H1 (cell line): ENCODE results near the gene BCAP31. TPM values are rescaled to one million over a fixed set of nuclear protein-coding genes. Genes with fewer than 3 reads are reported as not detected.

Experiments
- CTCF ChIA-PET: fragments of 300-600 bp; sonication (Branson Sonifier 250); formaldehyde crosslinking; loops from one replicate; lab custom pipeline; 2021; ENCODE audit not compliant: partially characterized antibody; lab: Charles Lee
- POLR2A ChIA-PET: fragments of 300-600 bp; sonication (Branson Sonifier 250); formaldehyde crosslinking; loops from one replicate; lab custom pipeline; 2021; ENCODE audit warnings: inconsistent platforms; ENCODE audit not compliant: partially characterized antibody; lab: Charles Lee
- DNase-seq, 2 experiments: peaks; one replicate each; pipeline versions ENCODE4 v3.0.0 to v3.0.0-alpha.2; 2010 to 2022; ENCODE audit warnings: low spot score in 2 of 2, low read depth in 1 of 2, mixed read lengths in 1 of 2
- FAIRE-seq: peaks from 2 replicates; lab custom pipeline; 2011; peaks lifted over from hg19 to GRCh38; lab: Jason Lieb, UNC
- H2AFZ ChIP-seq: 2 replicates; pipeline ENCODE4 v1.8.1; 2012; ENCODE audit warnings: low read length, inconsistent platforms
- H2AK5ac ChIP-seq: 2 replicates; pipeline ENCODE4 v1.6.1; 2013; ENCODE audit warnings: low read depth, low read length
- H2BK120ac ChIP-seq: replicated peaks from 2 replicates; pipeline ENCODE3; 2013; ENCODE audit warnings: low read depth, low read length, inconsistent platforms
- H2BK12ac ChIP-seq: 2 replicates; pipeline ENCODE4 v1.6.1; 2013; ENCODE audit warnings: low read depth, low read length
- H2BK15ac ChIP-seq: 2 replicates; pipeline ENCODE4 v1.6.1; 2013; ENCODE audit warnings: low read length
- H2BK20ac ChIP-seq: 2 replicates; pipeline ENCODE4 v1.6.1; 2013; ENCODE audit warnings: low read length
- H2BK5ac ChIP-seq: 2 replicates; pipeline ENCODE4 v1.6.1; 2013; ENCODE audit warnings: low read depth, low read length
- H3K14ac ChIP-seq: 2 replicates; pipeline ENCODE4 v1.6.1; 2013; ENCODE audit warnings: inconsistent platforms; ENCODE audit not compliant: insufficient read length
- H3K18ac ChIP-seq: 2 replicates; pipeline ENCODE4 v1.6.1; 2013; ENCODE audit warnings: low read length; ENCODE audit errors: extremely low read depth
- H3K23ac ChIP-seq: 2 replicates; pipeline ENCODE4 v1.6.1; 2013; ENCODE audit warnings: inconsistent platforms; ENCODE audit not compliant: insufficient read length
- H3K23me2 ChIP-seq: 2 replicates; pipeline ENCODE4 v1.6.1; 2013; ENCODE audit warnings: low read depth, low read length
- H3K27ac ChIP-seq: 2 replicates; pipeline ENCODE4 v1.6.1; 2011; ENCODE audit warnings: low read depth, low read length, inconsistent platforms
- H3K27me3 ChIP-seq, 4 experiments: replicated peaks in 1 of 4; 1 replicate in 1 of 4; 2 replicates in 3 of 4; pipeline versions ENCODE4 v1.6.1 to v1.8.1; 2011 to 2013; ENCODE audit warnings: low read length in 3 of 4, mild to moderate bottlenecking in 3 of 4, inconsistent platforms in 2 of 4, mixed read lengths in 2 of 4, moderate library complexity in 1 of 4; ENCODE audit not compliant: control insufficient read depth in 3 of 4, insufficient read depth in 3 of 4; ENCODE audit errors: extremely low read depth in 1 of 4
- H3K36me3 ChIP-seq, 4 experiments: 2 replicates each; pipeline versions ENCODE4 v1.6.1 to v1.8.1; 2011 to 2013; ENCODE audit warnings: mild to moderate bottlenecking in 4 of 4, low read length in 3 of 4, moderate library complexity in 2 of 4, control low read depth in 1 of 4, inconsistent platforms in 1 of 4; ENCODE audit not compliant: insufficient read depth in 4 of 4, control insufficient read depth in 2 of 4
- H3K4ac ChIP-seq: replicated peaks from 2 replicates; pipeline ENCODE3; 2013; ENCODE audit warnings: low read length, low read depth, mixed read lengths, inconsistent platforms; ENCODE audit not compliant: insufficient read length
- H3K4me1 ChIP-seq, 4 experiments: replicated peaks in 1 of 4; 1 replicate in 1 of 4; 2 replicates in 3 of 4; pipeline versions ENCODE4 v1.6.1 to v1.8.1; 2011 to 2013; ENCODE audit warnings: low read length in 3 of 4, inconsistent platforms in 2 of 4, mixed read lengths in 1 of 4; ENCODE audit not compliant: insufficient read depth in 4 of 4, control insufficient read depth in 3 of 4
- H3K4me2 ChIP-seq, 2 experiments: 2 replicates each; pipeline versions ENCODE4 v1.6.1 to v1.8.1; 2011 to 2013; ENCODE audit warnings: low read depth in 2 of 2, low read length in 2 of 2, control low read depth in 1 of 2, inconsistent platforms in 1 of 2, mild to moderate bottlenecking in 1 of 2; ENCODE audit not compliant: insufficient read depth in 1 of 2
- H3K4me3 ChIP-seq, 4 experiments: fragments of 200-600, 300-600 bp in 1 of 4; sonication (generic), shearing (Covaris generic), sonication (Bioruptor Twin) in 1 of 4; 2 replicates each; pipeline versions ENCODE4 v1.5.1 to v1.8.1; 2011 to 2016; ENCODE audit warnings: low read length in 4 of 4, low read depth in 3 of 4, control low read depth in 2 of 4, inconsistent platforms in 2 of 4, mild to moderate bottlenecking in 2 of 4, mixed read lengths in 1 of 4, moderate library complexity in 1 of 4; ENCODE audit not compliant: insufficient read depth in 2 of 4; ENCODE audit errors: extremely low read depth in 1 of 4
- H3K56ac ChIP-seq: replicated peaks from 2 replicates; pipeline ENCODE3; 2013; ENCODE audit warnings: low read depth, mild to moderate bottlenecking, mixed read lengths, low read length, inconsistent platforms; ENCODE audit not compliant: insufficient read length
- H3K79me1 ChIP-seq: 2 replicates; pipeline ENCODE4 v1.6.1; 2013; ENCODE audit warnings: low read depth, low read length, control low read depth
- H3K79me2 ChIP-seq, 2 experiments: 2 replicates each; pipeline versions ENCODE4 v1.6.1 to v1.8.1; 2012 to 2013; ENCODE audit warnings: low read length in 2 of 2, mild to moderate bottlenecking in 2 of 2, inconsistent platforms in 1 of 2; ENCODE audit not compliant: insufficient read depth in 2 of 2, control insufficient read depth in 1 of 2
- H3K9ac ChIP-seq, 4 experiments: replicated peaks in 1 of 4; 1 replicate in 1 of 4; 2 replicates in 3 of 4; pipeline versions ENCODE4 v1.6.1 to v1.8.1; 2011 to 2013; ENCODE audit warnings: low read depth in 3 of 4, low read length in 3 of 4, control low read depth in 2 of 4, mild to moderate bottlenecking in 2 of 4, moderate library complexity in 2 of 4, inconsistent platforms in 1 of 4; ENCODE audit errors: extremely low read depth in 1 of 4
- H3K9me3 ChIP-seq, 2 experiments: 2 replicates each; pipeline versions ENCODE4 v1.6.1 to v1.8.1; 2012 to 2013; ENCODE audit warnings: mild to moderate bottlenecking in 2 of 2, moderate library complexity in 2 of 2, control low read depth in 1 of 2, inconsistent platforms in 1 of 2, low read depth in 1 of 2, low read length in 1 of 2, mixed read lengths in 1 of 2; ENCODE audit not compliant: insufficient read depth in 2 of 2
- H4K20me1 ChIP-seq, 2 experiments: replicated peaks in 1 of 2; 2 replicates each; pipeline versions ENCODE3 to v1.8.1; 2011 to 2013; ENCODE audit warnings: inconsistent platforms in 2 of 2, low read length in 2 of 2, mild to moderate bottlenecking in 1 of 2; ENCODE audit not compliant: insufficient read depth in 2 of 2, control insufficient read depth in 1 of 2
- H4K5ac ChIP-seq: 2 replicates; pipeline ENCODE4 v1.6.1; 2013; ENCODE audit warnings: low read length, low read depth, mixed read lengths, inconsistent platforms; ENCODE audit not compliant: insufficient read length
- H4K8ac ChIP-seq: 2 replicates; pipeline ENCODE4 v1.8.0; 2013; ENCODE audit warnings: mild to moderate bottlenecking, moderate library complexity, low read length, inconsistent platforms; ENCODE audit not compliant: insufficient read depth; ENCODE audit errors: extremely low read depth
- H4K91ac ChIP-seq: replicated peaks from 2 replicates; pipeline ENCODE3; 2013; ENCODE audit warnings: low read length, mixed read lengths, inconsistent platforms; ENCODE audit not compliant: insufficient read length
- ATF3 ChIP-seq: IDR thresholded peaks from 2 replicates; pipeline ENCODE4 v1.6.1; 2011; ENCODE audit warnings: low read depth, mild to moderate bottlenecking, low read length; ENCODE audit not compliant: insufficient read depth
- E2F6 ChIP-seq: IDR thresholded peaks from 2 replicates; pipeline ENCODE4 v1.6.1; 2012; ENCODE audit warnings: inconsistent platforms
- EZH2 ChIP-seq: fragments of 200-600 bp; sonication (generic); IDR thresholded peaks from 2 replicates; pipeline ENCODE4 v1.7.1; 2012; ENCODE audit warnings: low read depth, mild to moderate bottlenecking, moderate library complexity, low read length, inconsistent platforms; ENCODE audit not compliant: severe bottlenecking
- GTF2F1 ChIP-seq: IDR thresholded peaks from 2 replicates; pipeline ENCODE4 v1.6.1; 2012; ENCODE audit warnings: low read depth, low read length, improper control_type of control experiment, borderline replicate concordance
- KDM4A ChIP-seq: IDR thresholded peaks from one replicate; pipeline ENCODE4 v1.7.1; 2012; ENCODE audit warnings: low read depth, mild to moderate bottlenecking, moderate library complexity, low read length, inconsistent platforms; ENCODE audit not compliant: severe bottlenecking
- NANOG ChIP-seq: IDR thresholded peaks from 2 replicates; pipeline ENCODE4 v1.6.1; 2011; ENCODE audit warnings: low read length, low read depth, mild to moderate bottlenecking, inconsistent platforms; ENCODE audit not compliant: insufficient read depth, poor library complexity, severe bottlenecking
- RBBP5 ChIP-seq: IDR thresholded peaks from 2 replicates; pipeline ENCODE4 v1.7.1; 2012; ENCODE audit warnings: low read depth, mild to moderate bottlenecking, inconsistent platforms, low read length, moderate library complexity, borderline replicate concordance
- SIX5 ChIP-seq: IDR thresholded peaks from 2 replicates; pipeline ENCODE4 v1.6.1; 2011; ENCODE audit warnings: mild to moderate bottlenecking, low read depth, low read length
- SP2 ChIP-seq: IDR thresholded peaks from 2 replicates; pipeline ENCODE4 v1.6.1; 2012; ENCODE audit warnings: mild to moderate bottlenecking, low read length, inconsistent platforms
- SRF ChIP-seq: IDR thresholded peaks from 2 replicates; pipeline ENCODE4 v1.6.1; 2011; ENCODE audit warnings: mild to moderate bottlenecking, low read depth, low read length, moderate library complexity
- YY1 ChIP-seq: IDR thresholded peaks from 2 replicates; pipeline ENCODE4 v1.6.1; 2011; ENCODE audit warnings: low read depth, mild to moderate bottlenecking, low read length
- WGBS, 2 experiments: shearing (Covaris generic) in 1 of 2; methylation state at CpG; one replicate each; pipeline versions ENCODE4 v1.1.6 to v1.1.7; 2013 to 2015; ENCODE audit warnings: low lambda C conversion rate in 2 of 2, mixed read lengths in 2 of 2, inconsistent platforms in 1 of 2, low coverage in 1 of 2, missing lambda C conversion rate in 1 of 2; ENCODE audit not compliant: insufficient replicate concordance in 2 of 2, insufficient coverage in 1 of 2, insufficient read length in 1 of 2; ENCODE audit errors: extremely low coverage in 1 of 2, missing lambda C conversion rate in 1 of 2; 5-methylcytosine and 5-hydroxymethylcytosine counted together
- polyA plus RNA-seq, 7 experiments: library from polyadenylated mRNA; depleted of rRNA in 3 of 7; stranded (reverse) in 5 of 7; unstranded in 2 of 7; fragments of >200 nt in 5 of 7; fragments of 200-250 nt in 2 of 7; gene quantifications; 1 replicate in 5 of 7; 2 replicates in 1 of 7; 4 replicates in 1 of 7; pipeline versions ENCODE4 v1.2.1 to v1.2.3, GENCODE V29; 2011 to 2013; ENCODE audit warnings: missing spikeins in 2 of 7, mixed read lengths in 2 of 7
- total RNA-seq: library from RNA; stranded (reverse); fragmentation: NEBNext Ultra II Directional; extraction: Animal tissue kit (Norgen Biotek cat#: 25700); gene quantifications from 2 replicates; pipeline ENCODE4 v1.2.1, GENCODE V29; 2021
- TF ChIP-seq, protein P1 (sequence below): IDR thresholded peaks from 2 replicates; pipeline ENCODE4 v1.6.1; 2012; ENCODE audit warnings: inconsistent platforms

Gene BCAP31
- total and polyA plus RNA-seq, 2 of the 8 experiments (the other 6 are each of a cell fraction or from before 2014, with no cell fraction given), result 136 to 159 TPM

- H3K27me3 ChIP-seq, result no peaks in the 10 kb centered on the region
- H4K20me1 ChIP-seq, result no peaks in the 10 kb centered on the region
- no peak overlapping the region for H4K8ac ChIP-seq
- peaks cover 0 to 2% (median 0%) of the 10 kb centered on the region in 4 experiments; a peak in 3 of 7 replicates for H3K4me1 ChIP-seq
- no peaks in the 10 kb centered on the region for H3K23me2 ChIP-seq
- H2AFZ ChIP-seq, result no peak overlapping the region
- no peak overlapping the region for H4K5ac ChIP-seq
- H3K36me3 ChIP-seq, result peaks cover 0 to 23% (median 4%) of the 10 kb centered on the region in 4 experiments; a peak in 6 of 8 replicates
- no peak overlapping the region for H3K27ac ChIP-seq
- ChIA-PET POLR2A (interaction anchor here (1.6 kb wide), 1 partner anchor 9 kb away, joined by 5 read pairs; no protein-coding TSS in a partner anchor), CTCF (interaction anchor here (0.9 to 3.9 kb wide), 6 partner anchors 17 to 207 kb away, joined by 3 to 10 read pairs (median 4); partner anchors contain the start of gene SLC6A8)
- no peak overlapping the region for H2BK15ac ChIP-seq
- H3K9ac ChIP-seq, result no peak overlapping the region
- no peak overlapping the region for H2AK5ac ChIP-seq
- no peak overlapping the region for H3K4ac ChIP-seq
- H3K23ac ChIP-seq, result no peak overlapping the region
- H3K9me3 ChIP-seq, result no peaks in the 10 kb centered on the region
- no peak overlapping the region for H3K56ac ChIP-seq
- H2BK20ac ChIP-seq, result no peak overlapping the region
- no peak overlapping the region for H2BK120ac ChIP-seq
- no peak overlapping the region for H3K14ac ChIP-seq
- H2BK12ac ChIP-seq, result no peak overlapping the region
- no peak overlapping the region for H3K18ac ChIP-seq
- H3K79me1 ChIP-seq, result no peaks in the 10 kb centered on the region
- H3K79me2 ChIP-seq, result no peaks in the 10 kb centered on the region
- no peak overlapping the region for H3K4me3 ChIP-seq
- no peak for DNase-seq
- no peak overlapping the region for H2BK5ac ChIP-seq
- no peak for FAIRE-seq
- WGBS, 2 experiments, result 96% methylated on average over 14 of the region's 18 CpGs; no CpG with 5 or more reads in 1 of the 2 experiments
- no peak overlapping the region for H3K4me2 ChIP-seq
- H4K91ac ChIP-seq, result no peak overlapping the region
- no peak for TF ChIP-seq ATF3
- TF ChIP-seq SP2, result no peak
- no peak for TF ChIP-seq SRF
- no peak for TF ChIP-seq YY1
- TF ChIP-seq NANOG, result no peak
- no peak for TF ChIP-seq KDM4A
- no peak for TF ChIP-seq SIX5
- TF ChIP-seq RBBP5, result no peak
- TF ChIP-seq, protein P1, sequence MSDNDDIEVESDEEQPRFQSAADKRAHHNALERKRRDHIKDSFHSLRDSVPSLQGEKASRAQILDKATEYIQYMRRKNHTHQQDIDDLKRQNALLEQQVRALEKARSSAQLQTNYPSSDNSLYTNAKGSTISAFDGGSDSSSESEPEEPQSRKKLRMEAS, result no peak
- TF ChIP-seq EZH2, result no peak
- no peak for TF ChIP-seq E2F6
- TF ChIP-seq GTF2F1, result no peak
Measured at GRCh38 chrX:153704021-153704526, 20.1 kb downstream of the BCAP31 start.
